H7 (cell line): ENCODE results near the gene DNAH17. TPM values are rescaled to one million over a fixed set of nuclear protein-coding genes. Genes with fewer than 3 reads are reported as not detected.

ENCODE experiments used
- DNase-seq: peaks from one replicate; pipeline ENCODE4 v3.0.0; 2012
- H3K27me3 ChIP-seq: 2 replicates; pipeline ENCODE4 v1.6.0; 2011; ENCODE audit warnings: mild to moderate bottlenecking, low read length; ENCODE audit not compliant: control insufficient read depth, insufficient read depth
- H3K36me3 ChIP-seq: replicated peaks from 2 replicates; pipeline ENCODE4 v1.5.1; 2011; ENCODE audit warnings: low read length; ENCODE audit not compliant: control insufficient read depth, insufficient read depth
- H3K4me3 ChIP-seq: 2 replicates; pipeline ENCODE4 v1.5.1; 2011; ENCODE audit warnings: low read depth, mild to moderate bottlenecking, control low read depth, low read length, moderate library complexity; ENCODE audit not compliant: insufficient read depth
- total RNA-seq: library from RNA; depleted of rRNA; stranded (reverse); fragments of >200 nt; shearing (Covaris generic); gene quantifications from 2 replicates; pipeline ENCODE4 v1.2.3, GENCODE V29; 2014; rRNA removed

Gene DNAH17
- total RNA-seq, 1 experiment from 2014 or later: 0.87 TPM

DNA sequence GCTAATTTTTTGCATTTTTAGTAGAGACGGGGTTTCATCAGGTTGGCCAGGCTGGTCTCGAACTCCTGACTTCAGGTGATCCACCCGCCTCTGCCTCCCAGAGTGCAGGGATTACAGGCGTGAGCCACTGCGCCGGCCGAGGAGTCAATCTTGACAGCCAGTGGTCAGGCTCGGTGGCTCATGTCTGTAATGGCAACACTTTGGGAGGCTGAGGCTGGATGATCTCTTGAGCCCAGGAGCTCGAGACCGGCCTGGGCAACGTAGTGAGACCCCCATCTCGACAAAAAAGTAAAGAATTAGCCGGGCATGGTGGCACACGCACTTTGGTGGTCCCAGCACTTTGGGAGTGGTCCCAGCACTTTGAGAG is 199.4 kb downstream of the DNAH17 start:
- Histone ChIP-seq H3K4me3 (peak overlapping the region; percentile 96), H3K27me3 (no peaks in the 10 kb centered on the region), H3K36me3 (no peaks in the 10 kb centered on the region)
- DNase-seq: no peak

DNA sequence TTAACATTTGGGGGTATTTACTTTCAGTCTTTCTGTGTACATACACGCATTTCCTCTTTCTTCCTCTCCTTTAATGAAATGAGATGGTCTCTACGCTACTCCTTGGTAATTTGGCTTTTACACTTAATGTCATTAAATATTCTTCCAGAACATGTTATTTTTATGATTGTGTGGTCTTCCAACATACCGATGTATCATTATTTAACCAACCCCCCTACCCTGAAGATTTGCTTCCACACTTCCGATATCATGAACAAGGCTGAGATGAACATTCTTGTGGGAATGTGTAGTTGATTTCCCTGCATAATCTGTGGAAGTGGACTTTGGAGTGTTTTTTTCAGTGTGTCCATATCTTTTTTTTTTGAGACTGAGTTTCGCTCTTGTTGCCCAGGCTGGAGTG is 201.0 kb downstream of the DNAH17 start:
- H3K4me3 ChIP-seq: no peak overlapping the region
- no peaks in the 10 kb centered on the region for H3K36me3 ChIP-seq
- DNase-seq: no peak

DNA sequence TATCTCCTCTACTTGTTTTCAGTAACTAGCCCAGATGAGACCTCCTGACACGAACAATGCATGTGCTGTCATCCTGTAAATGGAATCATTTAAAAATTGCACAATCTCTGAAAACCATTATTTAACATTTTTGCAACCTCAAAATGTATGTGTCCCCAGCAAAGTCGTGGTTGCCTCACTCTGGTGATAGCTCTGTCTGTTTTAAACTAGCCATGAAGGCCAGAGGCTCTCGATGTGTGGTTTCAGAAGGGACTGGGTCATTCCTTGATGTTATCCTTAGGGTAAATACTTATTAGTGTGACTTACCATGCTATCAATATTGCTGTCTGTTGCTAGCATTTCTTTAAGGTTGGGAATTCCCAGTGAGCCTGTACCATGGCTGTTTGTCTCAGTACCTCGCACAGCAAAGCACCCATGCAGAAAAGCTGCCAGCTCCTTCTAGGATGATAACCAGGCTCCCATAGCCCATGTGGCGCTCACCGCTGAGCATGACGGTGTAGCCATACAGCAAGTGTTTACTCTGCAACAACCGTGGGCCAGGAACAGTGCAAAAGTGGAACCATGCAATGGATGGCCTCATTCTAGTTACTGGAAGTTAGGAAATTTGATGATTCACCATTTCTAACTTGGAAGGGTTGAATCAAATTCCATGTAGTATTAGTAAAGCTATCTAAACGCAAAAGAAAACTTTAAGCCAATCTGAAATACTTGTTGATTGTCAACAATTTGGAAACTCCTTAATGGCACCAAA is 201.6 kb downstream of the DNAH17 start:
- Histone ChIP-seq H3K4me3 (no peak overlapping the region), H3K27me3 (no peaks in the 10 kb centered on the region), H3K36me3 (no peaks in the 10 kb centered on the region)
- no peak for DNase-seq

More for the DNA sequence above, 201.0 kb downstream of the DNAH17 start:
- H3K27me3 ChIP-seq: no peaks in the 10 kb centered on the region

DNA sequence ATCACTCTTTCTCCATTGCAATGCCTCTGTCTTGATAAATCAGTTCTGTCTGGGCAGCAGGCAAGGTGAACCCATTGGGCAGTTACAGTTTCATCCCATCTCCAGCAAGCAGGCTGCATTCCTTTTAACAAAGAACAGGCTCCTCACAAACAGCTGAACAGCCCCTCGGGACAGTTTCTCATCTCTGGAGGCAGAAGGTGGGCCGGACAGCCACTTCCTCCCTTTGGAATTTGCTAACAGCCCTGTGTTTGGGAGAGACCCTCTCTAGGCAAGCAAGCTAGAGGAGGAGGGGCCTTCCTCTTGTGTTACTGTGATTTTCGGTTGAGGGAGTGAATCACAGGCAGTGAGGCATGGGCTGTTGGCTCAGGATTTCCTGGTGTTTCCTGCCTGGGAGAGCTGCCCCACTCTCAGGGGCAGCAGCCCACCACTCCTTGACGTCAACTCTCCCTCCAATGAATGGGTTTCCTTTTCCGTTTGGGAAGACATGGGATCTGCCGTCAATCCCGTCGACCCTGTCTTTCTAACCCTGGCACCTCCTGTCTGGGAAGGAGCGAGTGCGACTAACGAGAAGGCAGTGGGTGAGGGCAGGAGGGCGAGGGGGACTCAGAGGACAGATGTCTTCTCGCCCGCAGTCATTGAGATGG is 202.4 kb downstream of the DNAH17 start:
- no peaks in the 10 kb centered on the region for H3K36me3 ChIP-seq
- DNase-seq: peak; percentile 79
- no peak overlapping the region for H3K4me3 ChIP-seq
- no peaks in the 10 kb centered on the region for H3K27me3 ChIP-seq

DNA sequence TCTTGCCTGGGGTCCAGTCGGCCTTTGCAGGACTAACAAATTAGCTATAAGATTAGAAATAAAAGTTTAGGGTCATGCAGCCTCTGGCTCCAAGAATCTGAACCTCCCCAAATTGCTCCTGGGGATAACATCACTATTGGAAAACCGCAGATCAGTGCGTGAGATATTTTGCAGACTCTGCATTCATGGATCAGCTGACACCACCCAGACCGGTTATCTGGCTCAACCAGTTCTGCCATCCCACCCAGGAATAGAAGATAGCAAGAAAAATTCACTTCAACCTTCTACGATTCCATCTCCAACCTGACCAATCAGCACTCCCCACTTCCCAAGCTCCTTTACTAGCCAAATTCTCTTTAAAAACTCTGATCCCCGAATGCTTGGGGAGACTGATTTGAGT is 203.0 kb downstream of the DNAH17 start:
- Histone ChIP-seq H3K4me3 (no peak overlapping the region), H3K36me3 (no peaks in the 10 kb centered on the region)
- DNase-seq: no peak

More for the DNA sequence above, 203.0 kb downstream of the DNAH17 start:
- H3K27me3 ChIP-seq: no peaks in the 10 kb centered on the region

Other genes with a start within 250 kb of the DNAH17 start
- gene SOCS3, start 217.3 kb downstream of the DNAH17 start, total RNA-seq: 13.3 and 26.9 TPM in 2 replicates
- gene PGS1, start 198.7 kb downstream of the DNAH17 start, total RNA-seq: 63.7 and 71.8 TPM in 2 replicates
- gene CYTH1, start 204.9 kb upstream of the DNAH17 start, total RNA-seq: 10.3 and 11.3 TPM in 2 replicates